Measurements from ENCODE around the gene PRPS1.
"Not testable (repeated sequence)": the region's sequence is repeated elsewhere in the genome, so short reads cannot be mapped to it uniquely, and the experiment has no call there.

PRPS1 gene

GRCh38 chrX:107675823-107676555 is 47.7 kb downstream of the PRPS1 start:
- DNase-seq, result no peak

GRCh38 chrX:107676559-107677378 is 48.5 kb downstream of the PRPS1 start:
- peak; percentile 29 for DNase-seq

GRCh38 chrX:107677501-107677901 is 49.2 kb downstream of the PRPS1 start:
- DNase-seq, result no peak

DNA sequence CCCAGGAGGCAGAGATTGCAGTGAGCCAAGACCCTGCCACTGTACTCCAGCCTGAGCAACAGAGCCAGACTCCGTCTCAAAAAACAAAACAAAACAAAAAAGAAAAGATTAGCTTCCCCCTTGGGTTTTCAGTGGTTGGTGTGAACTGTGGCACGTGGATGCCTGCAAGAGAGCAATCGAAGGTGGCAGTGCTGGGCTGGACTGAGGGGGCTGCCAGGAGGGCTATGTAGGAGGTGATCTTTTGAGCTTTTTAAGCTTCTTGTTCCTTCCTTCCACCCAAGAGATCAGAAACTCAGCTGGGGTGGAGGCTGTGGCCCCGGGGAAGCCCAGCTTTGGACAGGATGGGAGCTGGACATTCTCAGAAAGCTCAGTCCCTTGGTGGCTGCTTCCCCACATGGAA is 49.6 kb downstream of the PRPS1 start:
- no peak for DNase-seq

DNA sequence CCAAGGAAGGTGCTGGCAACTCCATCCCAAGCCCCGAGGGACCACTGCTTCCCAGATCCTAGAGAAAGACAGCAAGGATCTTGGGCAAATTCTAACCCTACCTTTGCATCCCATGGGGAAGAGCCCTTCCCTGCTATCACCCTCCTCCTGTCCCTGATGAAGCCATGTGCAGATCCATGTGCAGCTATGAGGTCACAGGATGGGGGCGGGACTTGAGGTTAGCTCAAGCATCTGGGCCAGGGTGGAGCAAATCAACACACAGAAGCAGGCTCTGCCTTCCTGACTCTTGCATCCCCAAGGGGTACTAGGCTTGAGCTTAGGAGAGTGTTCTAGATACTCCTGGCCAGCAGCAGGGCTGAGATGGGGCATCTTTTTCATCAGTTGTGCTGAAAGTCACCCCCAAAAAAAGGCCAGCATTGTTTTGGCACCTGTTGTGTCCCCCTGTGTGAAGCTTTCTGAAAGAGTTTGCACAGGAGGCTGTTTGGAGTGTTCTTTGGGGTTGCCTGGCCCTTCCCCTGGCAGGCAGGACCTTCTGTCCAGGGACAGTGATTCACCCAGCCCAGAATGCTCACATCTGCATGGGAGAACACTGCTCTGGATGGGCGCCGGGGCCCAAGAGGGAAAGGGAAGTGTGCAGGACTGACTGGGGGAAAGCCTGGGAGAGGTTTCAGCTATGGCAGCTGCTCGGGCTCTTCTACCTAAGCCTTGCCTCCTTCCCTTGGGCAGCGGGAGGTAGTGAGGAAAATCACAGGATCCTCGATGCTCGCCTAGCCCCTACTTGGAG is 50.8 kb downstream of the PRPS1 start:
- peak; percentile 59 for DNase-seq

DNA sequence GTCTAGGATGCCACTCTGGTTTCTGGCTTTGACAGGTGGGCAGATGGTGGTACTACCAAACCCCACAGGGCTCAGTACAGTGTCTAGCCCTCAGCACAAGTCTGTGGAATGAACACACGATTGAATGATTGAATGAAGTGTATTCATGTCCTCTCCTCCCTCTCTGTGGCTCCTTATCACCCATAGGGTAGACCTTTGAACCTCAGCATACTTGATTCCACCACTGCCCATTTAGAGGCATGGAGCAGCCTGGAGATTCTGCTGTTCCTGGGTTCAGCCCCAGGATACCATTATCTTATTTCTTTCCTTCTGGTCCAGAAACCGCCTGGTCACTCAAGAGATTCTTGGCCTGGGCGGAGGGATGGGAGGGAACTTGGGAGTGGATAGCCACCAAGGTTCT is 53.9 kb downstream of the PRPS1 start:
- no peak for DNase-seq

GRCh38 chrX:107683124-107683895 is 55.0 kb downstream of the PRPS1 start:
- no peak for DNase-seq

DNA sequence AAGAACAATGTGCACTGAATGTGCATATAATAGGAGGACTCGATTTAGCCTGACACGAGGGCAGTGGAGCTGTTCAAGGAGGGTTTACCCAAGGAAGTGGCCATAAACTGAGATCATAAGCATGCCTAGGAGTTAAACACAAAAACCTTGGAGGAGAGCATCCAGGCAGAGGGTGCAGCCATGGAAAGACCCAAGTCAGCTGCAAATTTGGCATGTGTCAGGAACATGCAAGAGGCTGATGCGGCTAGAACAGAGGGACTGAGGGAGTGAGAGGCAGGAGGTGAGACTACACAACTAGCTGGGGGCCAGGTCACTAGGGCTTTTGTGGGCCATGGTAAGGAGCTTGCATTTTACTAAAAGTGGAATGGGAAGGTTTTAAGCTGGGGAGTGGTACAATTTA is 55.6 kb downstream of the PRPS1 start:
- DNase-seq, result no peak

DNA sequence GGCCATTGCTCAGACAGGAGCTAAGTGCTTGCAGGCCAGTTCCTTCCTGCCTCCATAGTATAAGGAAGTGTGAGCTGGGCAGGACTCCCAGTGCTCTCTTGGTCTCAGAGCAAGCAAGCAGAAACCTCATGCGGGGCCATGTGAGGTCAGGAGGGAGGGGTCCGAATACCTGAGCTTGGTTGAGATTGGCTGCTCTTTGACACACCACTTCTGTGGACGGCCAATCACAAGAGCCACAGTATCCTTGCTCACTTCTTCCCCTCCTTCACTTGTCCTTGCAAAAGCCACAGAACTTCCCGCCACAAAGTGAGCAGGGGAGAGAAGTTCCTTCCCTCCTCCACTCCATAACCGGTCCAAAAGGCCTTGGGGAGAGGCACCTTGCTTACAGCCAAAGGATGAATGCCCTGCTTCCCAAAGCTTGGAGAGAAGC is 56.7 kb downstream of the PRPS1 start:
- DNase-seq, result no peak

- DNase-seq, result not testable (repeated sequence)
Observed at GRCh38 chrX:107685586-107685985, 57.3 kb downstream of the PRPS1 start.

DNA sequence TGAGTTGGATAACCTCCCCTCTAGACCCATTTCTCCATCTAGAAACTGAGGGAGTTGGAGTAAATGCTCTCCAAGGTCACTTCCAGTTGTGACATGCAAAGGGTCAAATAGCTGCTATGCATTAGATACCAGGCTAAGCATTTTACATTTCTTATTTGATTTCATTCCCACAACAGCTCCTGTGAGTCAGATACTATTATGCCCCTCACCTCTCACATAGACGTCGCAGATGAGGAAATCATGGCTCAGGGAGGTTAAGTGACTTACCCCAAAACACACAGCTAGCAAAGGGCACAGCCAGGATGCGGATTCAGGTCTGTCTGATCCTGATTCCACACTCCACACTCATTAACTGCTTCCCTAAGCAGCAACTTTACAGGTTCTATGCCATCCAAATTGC is 57.7 kb downstream of the PRPS1 start:
- DNase-seq, result no peak

- no peak for DNase-seq
Observed at GRCh38 chrX:107686792-107687191, 58.5 kb downstream of the PRPS1 start.

GRCh38 chrX:107687445-107687844 is 59.1 kb downstream of the PRPS1 start:
- no peak for DNase-seq

DNA sequence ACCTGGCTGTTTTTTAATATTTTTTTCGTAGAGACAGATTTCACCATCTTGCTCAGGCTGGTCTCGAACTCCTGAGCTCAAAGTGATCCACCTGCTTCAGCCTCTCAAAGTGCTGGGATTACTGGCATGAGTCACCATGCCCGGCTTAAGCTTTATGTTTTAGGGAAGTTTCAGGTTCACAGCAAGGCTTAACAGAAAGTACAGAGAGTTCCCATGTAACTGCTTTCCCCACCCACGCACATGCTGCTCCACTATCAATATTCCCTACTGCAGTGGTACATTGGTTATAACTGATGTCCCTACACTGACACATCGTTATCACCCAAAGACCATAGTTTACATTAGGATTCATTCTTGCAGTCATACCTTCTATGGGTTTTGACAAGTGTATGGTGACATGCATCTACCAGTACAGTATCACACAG is 62.7 kb downstream of the PRPS1 start:
- no peak for DNase-seq

DNA sequence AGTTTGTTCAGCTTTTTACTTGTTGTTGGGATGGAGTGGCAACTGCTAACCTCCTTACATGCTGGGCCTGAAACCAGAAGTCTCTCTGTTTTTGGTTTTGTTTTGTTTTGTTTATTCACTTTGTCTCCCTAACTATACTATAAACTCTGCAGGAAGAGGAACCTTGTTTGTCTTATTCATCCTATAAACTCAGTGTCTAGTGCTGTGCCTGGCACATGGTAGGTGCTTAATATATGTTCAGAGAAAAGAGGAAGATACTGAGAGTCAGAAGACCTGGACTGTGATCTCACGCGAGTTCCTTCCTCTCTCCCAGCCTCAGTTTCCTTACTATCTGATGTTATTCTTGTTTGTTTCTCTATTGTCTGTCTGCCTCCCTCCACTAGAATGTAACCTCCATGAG is 71.3 kb downstream of the PRPS1 start:
- no peak for DNase-seq

DNA sequence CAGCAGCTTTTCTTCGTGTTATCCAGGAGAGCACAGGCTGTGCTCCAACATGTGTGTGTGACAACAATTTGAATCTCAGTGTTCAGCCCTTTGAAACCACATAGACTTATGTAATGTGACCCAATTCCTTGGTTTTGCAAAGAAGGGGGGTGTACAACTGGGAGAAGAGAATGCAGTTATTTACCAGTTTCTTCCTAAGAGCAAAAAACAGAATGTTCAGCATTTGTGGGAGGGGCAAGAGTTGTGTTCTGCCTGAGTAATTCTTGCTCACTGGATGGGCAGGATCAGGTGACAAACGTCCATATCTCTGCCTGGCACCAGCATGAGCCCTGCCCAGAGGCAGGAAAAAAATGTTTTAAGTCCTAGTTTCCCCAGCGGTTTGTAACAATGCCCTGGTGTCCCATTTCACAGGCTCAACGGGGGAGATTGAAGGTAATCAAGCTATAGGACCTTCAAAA is 72.0 kb downstream of the PRPS1 start:
- DNase-seq, result no peak

All from activated effector memory CD4-positive, alpha-beta T cell treated with Interleukin-2 at 50 U/mL for 16 hours (primary cell).